HEK293T (cell line): Measurements from ENCODE around the gene HEPN1.

ENCODE experiments used
- CTCF ChIA-PET: fragments of 350-600 bp; formaldehyde crosslinking; extraction: SDS; loops from one replicate; lab custom pipeline; 2021; ENCODE audit warnings: antibody characterized with exemption, inconsistent platforms; lab: Yijun Ruan, JAX
- POLR2A ChIA-PET: fragments of 350-600 bp; formaldehyde crosslinking; extraction: SDS; loops from one replicate; lab custom pipeline; 2020; ENCODE audit warnings: antibody characterized with exemption, inconsistent platforms; lab: Yijun Ruan, JAX
- DNase-seq: peaks from one replicate; pipeline ENCODE4 v3.0.0; 2012; ENCODE audit warnings: mixed read lengths; ENCODE audit errors: extremely low spot score
- ARNT ChIP-seq: fragments of 450-650 bp; IDR thresholded peaks from 2 replicates; pipeline ENCODE4 v1.6.1; 2017; ENCODE audit warnings: mild to moderate bottlenecking
- BHLHE40 ChIP-seq: fragments of 450-650 bp; IDR thresholded peaks from 2 replicates; pipeline ENCODE4 v1.6.1; 2016; ENCODE audit warnings: mild to moderate bottlenecking, moderate library complexity, borderline replicate concordance
- CTBP1 ChIP-seq: fragments of 450-650 bp; IDR thresholded peaks from 2 replicates; pipeline ENCODE4 v1.6.1; 2016; ENCODE audit warnings: borderline replicate concordance
- ELF4 ChIP-seq: fragments of 450-650 bp; IDR thresholded peaks from 2 replicates; pipeline ENCODE4 v1.6.1; 2017; ENCODE audit warnings: antibody characterized with exemption
- FOXA1 ChIP-seq: fragments of 450-650 bp; IDR thresholded peaks from 2 replicates; pipeline ENCODE4 v1.6.1; 2016; ENCODE audit warnings: mild to moderate bottlenecking
- FOXK2 ChIP-seq: fragments of 450-650 bp; IDR thresholded peaks from 2 replicates; pipeline ENCODE4 v1.6.1; 2016; ENCODE audit warnings: mild to moderate bottlenecking
- FOXM1 ChIP-seq: fragments of 450-650 bp; IDR thresholded peaks from 2 replicates; pipeline ENCODE4 v1.6.1; 2017; ENCODE audit warnings: mild to moderate bottlenecking, borderline replicate concordance
- HDGF ChIP-seq: fragments of 450-650 bp; IDR thresholded peaks from 2 replicates; pipeline ENCODE4 v1.6.1; 2017; ENCODE audit warnings: antibody characterized with exemption, borderline replicate concordance
- L3MBTL2 ChIP-seq: fragments of 450-650 bp; conservative IDR thresholded peaks from 2 replicates; pipeline ENCODE4 v1.6.1; 2016; ENCODE audit warnings: mild to moderate bottlenecking
- LEF1 ChIP-seq: fragments of 450-650 bp; IDR thresholded peaks from 2 replicates; pipeline ENCODE4 v1.6.1; 2017; ENCODE audit warnings: mild to moderate bottlenecking, borderline replicate concordance
- NFRKB ChIP-seq: fragments of 450-650 bp; IDR thresholded peaks from 2 replicates; pipeline ENCODE4 v1.6.1; 2016; ENCODE audit warnings: mild to moderate bottlenecking, moderate library complexity
- PKNOX1 ChIP-seq: fragments of 450-650 bp; IDR thresholded peaks from 2 replicates; pipeline ENCODE4 v1.6.1; 2016
- SP1 ChIP-seq: fragments of 450-650 bp; IDR thresholded peaks from 2 replicates; pipeline ENCODE4 v1.6.1; 2017
- SUZ12 ChIP-seq: fragments of 450-650 bp; IDR thresholded peaks from 2 replicates; pipeline ENCODE4 v1.6.1; 2016; ENCODE audit warnings: mild to moderate bottlenecking
- TARDBP ChIP-seq: fragments of 450-650 bp; IDR thresholded peaks from 2 replicates; pipeline ENCODE4 v1.6.1; 2016
- ZNF384 ChIP-seq: fragments of 450-650 bp; IDR thresholded peaks from 2 replicates; pipeline ENCODE4 v1.6.1; 2016

HEPN1 gene

GRCh38 chr11:124892750-124893454 lies 26.1 kb upstream of the HEPN1 start:
- DNase-seq: no peak
- CTCF ChIA-PET: interaction anchor here (0.9 kb wide), 1 partner anchor 16 kb away, joined by 3 read pairs; no protein-coding TSS in a partner anchor
- TF ChIP-seq HDGF: no peak
- POLR2A ChIA-PET: interaction anchor here (1.2 to 3.6 kb wide), 2 partner anchors 17 to 61 kb away, joined by 3 to 14 read pairs; partner anchors contain the start of gene CCDC15

GRCh38 chr11:124893781-124894401 lies 25.2 kb upstream of the HEPN1 start:
- DNase-seq: no peak
- POLR2A ChIA-PET: no interaction called here
- CTCF ChIA-PET: no interaction called here
- TF ChIP-seq L3MBTL2 (no peak), FOXM1 (no peak), ELF4 (no peak), ARNT (no peak), PKNOX1 (no peak), ZNF384 (no peak), LEF1 (no peak), HDGF (no peak), BHLHE40 (no peak), TARDBP (no peak), NFRKB (no peak), SUZ12 (no peak), FOXK2 (no peak)

GRCh38 chr11:124894606-124895430 lies 24.2 kb upstream of the HEPN1 start:
- DNase-seq: no peak
- ChIA-PET POLR2A (interaction anchor here (1.2 kb wide), 1 partner anchor 19 kb away, joined by 5 read pairs; no protein-coding TSS in a partner anchor), CTCF (no interaction called here)
- TF ChIP-seq LEF1: no peak
- TF ChIP-seq HDGF: no peak
- TF ChIP-seq FOXK2: no peak
- TF ChIP-seq SP1: no peak
- no peak for TF ChIP-seq ARNT
- no peak for TF ChIP-seq L3MBTL2
- no peak for TF ChIP-seq FOXA1
- no peak for TF ChIP-seq ELF4
- TF ChIP-seq SUZ12: no peak
- TF ChIP-seq ZNF384: no peak
- no peak for TF ChIP-seq NFRKB
- TF ChIP-seq TARDBP: no peak
- TF ChIP-seq FOXM1: no peak
- TF ChIP-seq BHLHE40: no peak
- no peak for TF ChIP-seq CTBP1
- TF ChIP-seq PKNOX1: no peak

GRCh38 chr11:124895471-124895971 lies 23.5 kb upstream of the HEPN1 start:
- ChIA-PET POLR2A (interaction anchor here (1.2 kb wide), 1 partner anchor 19 kb away, joined by 5 read pairs; no protein-coding TSS in a partner anchor), CTCF (no interaction called here)
- no peak for TF ChIP-seq SUZ12
- TF ChIP-seq HDGF: no peak
- no peak for DNase-seq

GRCh38 chr11:124896071-124896750 lies 22.8 kb upstream of the HEPN1 start:
- no peak for DNase-seq
- ChIA-PET CTCF (no interaction called here), POLR2A (no interaction called here)
- TF ChIP-seq SUZ12 (no peak), SP1 (no peak), FOXK2 (no peak), LEF1 (no peak), TARDBP (no peak), ELF4 (no peak), HDGF (no peak), ZNF384 (no peak), CTBP1 (no peak), FOXA1 (no peak), NFRKB (no peak), PKNOX1 (no peak), ARNT (no peak), FOXM1 (no peak), BHLHE40 (no peak)
